HUES64 (cell line): ENCODE data around the gene PPP1R11. TPM values are rescaled to one million over a fixed set of nuclear protein-coding genes. Genes with fewer than 3 reads are reported as not detected.
"Not testable (repeated sequence)": the region's sequence is repeated elsewhere in the genome, so short reads cannot be mapped to it uniquely, and the experiment has no call there.

Experiments
- H3K27ac ChIP-seq: 2 replicates; pipeline ENCODE4 v1.7.0; 2013; ENCODE audit warnings: low read depth, low read length, inconsistent platforms
- H3K27me3 ChIP-seq: 2 replicates; pipeline ENCODE4 v1.6.1; 2013; ENCODE audit warnings: mild to moderate bottlenecking, low read length; ENCODE audit not compliant: insufficient read depth
- H3K36me3 ChIP-seq: 2 replicates; pipeline ENCODE4 v1.6.1; 2013; ENCODE audit warnings: mild to moderate bottlenecking, low read length; ENCODE audit not compliant: insufficient read depth
- H3K4me1 ChIP-seq: 2 replicates; pipeline ENCODE4 v1.6.1; 2013; ENCODE audit warnings: mild to moderate bottlenecking, low read length, moderate library complexity; ENCODE audit not compliant: insufficient read depth
- H3K4me3 ChIP-seq: 2 replicates; pipeline ENCODE4 v1.5.1; 2013; ENCODE audit warnings: mild to moderate bottlenecking, low read length, moderate library complexity
- H3K9ac ChIP-seq: 2 replicates; pipeline ENCODE4 v1.6.1; 2013; ENCODE audit warnings: mild to moderate bottlenecking, low read depth, low read length
- H3K9me3 ChIP-seq: 2 replicates; pipeline ENCODE4 v1.6.1; 2013; ENCODE audit warnings: low read depth, low read length; ENCODE audit not compliant: insufficient read depth
- WGBS: fragments of 150-250, 120-280 bp; methylation state at CpG from one replicate; pipeline ENCODE4 v1.1.7; 2013; ENCODE audit warnings: missing lambda C conversion rate; 5-methylcytosine and 5-hydroxymethylcytosine counted together
- polyA plus RNA-seq, 2 experiments: library from polyadenylated mRNA; stranded (reverse); fragments of 50-300 nt; gene quantifications; one replicate each; pipeline ENCODE4 v1.2.3, GENCODE V29; 2013

Gene PPP1R11, protein sequence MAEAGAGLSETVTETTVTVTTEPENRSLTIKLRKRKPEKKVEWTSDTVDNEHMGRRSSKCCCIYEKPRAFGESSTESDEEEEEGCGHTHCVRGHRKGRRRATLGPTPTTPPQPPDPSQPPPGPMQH
- 32.2 TPM for polyA plus RNA-seq (2013, experiment 1 of 2)
- 39.1 TPM for polyA plus RNA-seq (2013, experiment 2 of 2)

- Histone ChIP-seq H3K36me3 (peaks cover 15% of the 10 kb centered on the region), H3K27me3 (peaks cover 20% of the 10 kb centered on the region), H3K9me3 (no peaks in the 10 kb centered on the region), H3K4me1 (peaks cover 4% of the 10 kb centered on the region; the same call in 1 of the 2 replicates), H3K4me3 (peak within 1 kb of the TSS; percentile 78), H3K27ac (peak within 1 kb of the TSS; percentile 79), H3K9ac (peak within 1 kb of the TSS; percentile 66)
- WGBS, result 1% methylated on average over 46 of the region's 46 CpGs
Observed at GRCh38 chr6:30066577-30067459, at the start of gene PPP1R11. PPP1R11 (plus strand) TSS chr6:30067198; CDS start chr6:30067411, 213 bp downstream.

GRCh38 chr6:30019819-30020218 lies 47.2 kb upstream of the PPP1R11 start:
- H3K27me3 ChIP-seq, result no peaks in the 10 kb centered on the region
- no peak overlapping the region for H3K4me3 ChIP-seq
- no peaks in the 10 kb centered on the region for H3K4me1 ChIP-seq
- H3K27ac ChIP-seq, result no peak overlapping the region
- H3K36me3 ChIP-seq, result no peaks in the 10 kb centered on the region
- H3K9ac ChIP-seq, result no peak overlapping the region
- WGBS, result 95% methylated on average over 2 of the region's 2 CpGs
- H3K9me3 ChIP-seq, result no peaks in the 10 kb centered on the region

DNA sequence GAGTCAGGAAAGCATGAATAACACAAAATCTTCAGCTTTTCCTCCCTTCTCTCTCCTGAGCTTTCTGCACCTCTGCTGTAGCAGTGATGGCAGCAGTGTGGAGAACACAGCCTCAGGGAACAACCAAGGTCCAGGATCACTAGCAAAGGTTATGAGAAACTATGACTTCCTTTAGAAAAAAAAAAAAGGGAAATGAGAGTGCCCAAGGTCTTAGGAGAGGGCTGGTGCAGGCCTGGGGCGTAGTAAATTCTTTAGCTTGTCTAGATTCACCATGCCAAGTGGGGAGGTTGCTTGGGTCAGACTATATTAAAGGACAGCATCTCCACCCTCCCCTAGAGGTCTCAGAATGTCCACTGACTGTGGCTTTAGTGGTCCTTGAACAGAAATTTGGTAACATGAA lies 46.4 kb upstream of the PPP1R11 start:
- H3K4me1 ChIP-seq, result no peaks in the 10 kb centered on the region
- no peak overlapping the region for H3K27ac ChIP-seq
- WGBS, result 87% methylated on average over 1 of the region's 1 CpG

DNA sequence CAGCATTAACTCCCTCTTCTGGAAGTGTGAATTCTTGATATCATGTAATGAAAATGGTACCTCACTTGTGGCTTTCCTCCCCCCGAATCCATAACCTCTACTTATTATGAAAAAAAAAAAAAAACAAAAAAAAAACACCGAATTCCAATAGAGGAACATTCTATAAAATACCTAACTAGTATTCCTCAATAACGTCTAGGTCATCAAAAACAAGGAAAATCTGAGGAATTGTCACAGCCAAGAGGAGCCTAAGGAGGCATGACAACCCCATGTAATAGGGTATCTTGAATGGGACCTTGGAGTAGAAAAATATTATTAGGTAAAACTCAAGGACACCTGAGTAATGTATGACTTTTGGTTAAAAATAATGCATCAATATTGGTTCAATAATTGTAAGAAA lies 44.8 kb upstream of the PPP1R11 start:
- Histone ChIP-seq H3K36me3 (no peaks in the 10 kb centered on the region), H3K4me1 (no peaks in the 10 kb centered on the region), H3K9ac (no peak overlapping the region), H3K27me3 (no peaks in the 10 kb centered on the region), H3K27ac (no peak overlapping the region), H3K9me3 (no peaks in the 10 kb centered on the region), H3K4me3 (no peak overlapping the region)
- WGBS, result 96% methylated on average over 2 of the region's 3 CpGs

More for the DNA sequence above, 46.4 kb upstream of the PPP1R11 start:
- no peaks in the 10 kb centered on the region for H3K27me3 ChIP-seq
- no peaks in the 10 kb centered on the region for H3K9me3 ChIP-seq
- no peak overlapping the region for H3K4me3 ChIP-seq
- H3K36me3 ChIP-seq, result no peaks in the 10 kb centered on the region
- H3K9ac ChIP-seq, result no peak overlapping the region

GRCh38 chr6:30022712-30023111 lies 44.3 kb upstream of the PPP1R11 start:
- not testable (repeated sequence) for H3K9ac ChIP-seq, H3K36me3 ChIP-seq, H3K27ac ChIP-seq, H3K4me3 ChIP-seq, H3K9me3 ChIP-seq, H3K27me3 ChIP-seq, H3K4me1 ChIP-seq

GRCh38 chr6:30025186-30025585 lies 41.8 kb upstream of the PPP1R11 start:
- Histone ChIP-seq H3K9me3 (no peaks in the 10 kb centered on the region), H3K27ac (no peak overlapping the region), H3K27me3 (no peaks in the 10 kb centered on the region), H3K9ac (no peak overlapping the region), H3K4me1 (no peaks in the 10 kb centered on the region), H3K4me3 (no peak overlapping the region), H3K36me3 (no peaks in the 10 kb centered on the region)
- 100% methylated on average over 1 of the region's 1 CpG for WGBS

DNA sequence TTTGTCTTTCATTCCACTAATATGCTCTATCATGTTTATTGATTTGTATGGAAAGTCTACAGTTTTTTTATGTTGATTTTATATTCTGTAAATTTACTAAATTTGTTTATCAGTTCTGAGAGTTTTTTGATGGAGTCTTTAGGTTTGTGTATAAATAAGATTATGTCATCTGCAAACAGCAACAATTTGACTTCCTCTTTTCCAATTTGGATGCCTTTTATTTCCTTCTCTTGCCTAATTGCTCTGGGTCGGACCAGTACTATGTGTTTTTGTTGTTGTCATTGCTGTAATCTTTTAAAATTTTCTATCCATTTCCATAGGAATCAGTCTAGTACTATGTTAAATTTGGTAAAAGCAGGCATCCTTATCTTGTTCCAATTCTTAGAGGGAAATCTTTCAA lies 37.4 kb upstream of the PPP1R11 start:
- Histone ChIP-seq H3K9ac (no peak overlapping the region), H3K4me3 (no peak overlapping the region), H3K27ac (no peak overlapping the region), H3K27me3 (no peaks in the 10 kb centered on the region), H3K36me3 (no peaks in the 10 kb centered on the region), H3K4me1 (no peaks in the 10 kb centered on the region), H3K9me3 (no peaks in the 10 kb centered on the region)
- no CpG with 5 or more reads among the region's 1 CpG for WGBS

- no peak overlapping the region for H3K9ac ChIP-seq
- no peak overlapping the region for H3K4me3 ChIP-seq
- H3K9me3 ChIP-seq, result no peaks in the 10 kb centered on the region
- H3K27me3 ChIP-seq, result no peaks in the 10 kb centered on the region
- no peaks in the 10 kb centered on the region for H3K36me3 ChIP-seq
- no peak overlapping the region for H3K27ac ChIP-seq
- no peaks in the 10 kb centered on the region for H3K4me1 ChIP-seq
Observed at GRCh38 chr6:30031381-30031780, 35.6 kb upstream of the PPP1R11 start.

- H3K27me3 ChIP-seq, H3K4me1 ChIP-seq, H3K9me3 ChIP-seq, H3K36me3 ChIP-seq, H3K27ac ChIP-seq, H3K9ac ChIP-seq, H3K4me3 ChIP-seq: not testable (repeated sequence)
- WGBS, result 93% methylated on average over 5 of the region's 5 CpGs
Observed at GRCh38 chr6:30033440-30033839, 33.6 kb upstream of the PPP1R11 start.

GRCh38 chr6:30035784-30036183 lies 31.2 kb upstream of the PPP1R11 start:
- Histone ChIP-seq H3K36me3 (no peaks in the 10 kb centered on the region), H3K27ac (no peak overlapping the region), H3K9ac (no peak overlapping the region), H3K4me3 (no peak overlapping the region), H3K27me3 (no peaks in the 10 kb centered on the region), H3K4me1 (no peaks in the 10 kb centered on the region), H3K9me3 (no peaks in the 10 kb centered on the region)
- 90% methylated on average over 1 of the region's 1 CpG for WGBS

- no peak overlapping the region for H3K9ac ChIP-seq
- no peaks in the 10 kb centered on the region for H3K36me3 ChIP-seq
- 41% methylated on average over 4 of the region's 4 CpGs for WGBS
- no peak overlapping the region for H3K27ac ChIP-seq
- no peaks in the 10 kb centered on the region for H3K27me3 ChIP-seq
- no peaks in the 10 kb centered on the region for H3K4me1 ChIP-seq
- no peaks in the 10 kb centered on the region for H3K9me3 ChIP-seq
- H3K4me3 ChIP-seq, result no peak overlapping the region
Observed at GRCh38 chr6:30037182-30037788, 29.7 kb upstream of the PPP1R11 start.
